ENCODE measurements around the gene TGFBR2.

The TGFBR2 gene

DNA sequence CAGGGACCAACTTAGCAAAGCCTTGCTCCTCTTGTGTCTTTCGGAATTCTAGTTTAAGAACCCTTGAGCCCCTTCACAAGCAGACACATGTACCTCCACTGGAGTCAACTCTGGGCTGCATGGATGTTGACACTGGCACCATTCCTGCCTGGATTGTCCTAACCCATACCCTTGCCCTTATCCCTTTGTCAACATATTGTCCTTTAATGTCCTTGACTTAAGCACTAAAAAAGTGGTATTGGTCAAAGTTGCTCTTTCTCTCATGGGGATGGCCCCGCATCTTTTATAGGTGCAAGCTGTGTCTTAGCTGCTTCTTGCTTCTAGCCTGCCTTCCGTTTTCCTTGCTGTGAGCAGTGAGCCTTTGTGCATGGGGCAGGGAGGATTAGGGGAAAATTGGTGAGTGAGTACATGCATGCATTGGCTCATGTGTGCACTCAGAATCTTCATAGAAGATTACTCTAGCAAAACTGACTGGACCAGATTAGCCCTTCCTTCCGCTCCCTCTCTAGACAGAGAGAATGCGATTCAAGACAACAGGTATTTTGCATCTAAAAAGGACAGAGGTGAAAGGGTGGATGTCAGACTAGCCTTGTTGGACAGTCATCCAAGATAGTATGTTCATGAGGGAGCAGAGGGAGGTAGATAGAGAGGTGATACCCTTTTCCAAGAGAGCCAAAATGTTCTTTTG is 42.4 kb downstream of the TGFBR2 start:
- DNase-seq (ENCODE audit: extremely low spot score, insufficient read length, low read depth): no peak
- no peak for FAIRE-seq

DNA sequence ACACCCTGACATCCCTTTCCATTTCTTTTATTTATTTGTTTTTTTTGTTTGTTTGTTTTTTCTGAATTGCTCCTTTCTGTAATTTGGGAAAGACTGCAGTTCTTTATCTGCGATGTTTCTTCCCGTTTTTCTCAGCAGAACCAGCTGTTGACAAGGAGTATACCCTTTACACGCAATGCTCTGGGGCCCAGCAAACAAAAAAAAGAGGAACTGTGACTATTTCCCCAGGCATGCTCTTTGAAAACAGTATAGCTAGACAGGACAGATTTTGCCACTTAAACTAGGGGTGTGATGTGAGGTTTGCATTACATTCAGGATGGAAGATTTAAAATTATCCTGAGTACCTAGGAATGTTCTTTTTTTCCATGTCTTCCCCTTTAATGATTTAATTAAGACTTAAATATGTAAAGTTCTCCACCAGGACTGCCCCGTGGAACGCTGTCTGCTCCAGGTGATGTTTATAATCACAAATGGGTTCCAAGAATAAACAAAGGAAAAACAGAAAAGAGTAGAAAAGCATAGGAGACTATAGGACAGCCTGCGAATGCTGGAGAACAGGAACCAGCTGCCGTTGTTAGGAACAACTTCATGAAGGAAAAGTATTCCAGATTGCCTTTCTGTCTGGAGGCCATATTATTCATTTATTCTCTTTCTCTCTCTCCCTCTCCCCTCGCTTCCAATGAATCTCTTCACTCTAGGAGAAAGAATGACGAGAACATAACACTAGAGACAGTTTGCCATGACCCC is 43.3 kb downstream of the TGFBR2 start:
- DNase-seq (ENCODE audit: extremely low spot score, insufficient read length, low read depth) (no peak), FAIRE-seq (peak; percentile 70)

DNA sequence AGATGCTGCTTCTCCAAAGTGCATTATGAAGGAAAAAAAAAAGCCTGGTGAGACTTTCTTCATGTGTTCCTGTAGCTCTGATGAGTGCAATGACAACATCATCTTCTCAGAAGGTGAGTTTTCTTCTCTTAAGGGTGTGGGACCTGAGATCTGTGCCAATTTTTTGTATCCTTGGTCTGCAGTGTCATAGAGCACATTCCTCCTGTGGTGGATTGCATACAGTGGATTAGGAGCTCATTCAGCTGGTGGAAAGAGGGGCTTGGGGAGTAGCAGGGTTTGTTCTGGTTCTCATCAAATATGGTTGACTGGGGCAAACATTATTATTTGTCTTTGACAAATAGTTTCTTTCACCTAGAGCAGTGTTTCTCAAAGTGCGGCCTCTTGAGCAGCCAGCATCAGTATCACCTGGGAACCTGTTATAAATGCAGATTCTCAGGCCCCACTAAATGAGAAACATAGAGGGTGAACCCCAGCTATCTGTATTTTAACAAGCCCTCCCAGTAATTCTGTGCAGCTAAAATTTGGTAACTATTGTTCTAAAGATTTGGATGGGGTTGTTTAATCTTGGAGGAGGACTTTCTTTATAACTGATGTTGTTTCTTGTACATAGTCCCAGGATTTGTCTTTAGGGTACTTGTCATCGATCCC is 44.1 kb downstream of the TGFBR2 start:
- DNase-seq (ENCODE audit: extremely low spot score, insufficient read length, low read depth) (no peak), FAIRE-seq (no peak)

DNA sequence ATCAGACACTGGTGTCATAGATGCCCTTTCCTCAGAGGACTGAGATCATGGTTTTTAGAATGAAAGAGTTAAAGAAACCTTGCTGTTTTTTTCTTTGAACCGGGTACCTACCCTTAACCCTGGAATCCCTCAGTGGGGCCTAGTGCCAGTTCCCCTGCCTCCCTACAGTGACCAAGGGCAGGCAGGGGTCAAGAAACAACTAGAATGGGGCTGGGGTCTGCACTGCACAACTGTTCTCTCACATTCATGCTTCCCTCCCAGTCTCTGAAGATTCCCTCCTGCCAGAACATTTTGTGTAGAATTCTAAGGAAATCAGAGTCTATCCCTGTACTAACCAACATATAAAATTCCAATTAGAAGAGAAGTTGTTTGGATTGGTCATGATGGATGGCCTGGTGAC is 47.9 kb downstream of the TGFBR2 start:
- no peak for DNase-seq (ENCODE audit: extremely low spot score, insufficient read length, low read depth)
- no peak for FAIRE-seq

DNA sequence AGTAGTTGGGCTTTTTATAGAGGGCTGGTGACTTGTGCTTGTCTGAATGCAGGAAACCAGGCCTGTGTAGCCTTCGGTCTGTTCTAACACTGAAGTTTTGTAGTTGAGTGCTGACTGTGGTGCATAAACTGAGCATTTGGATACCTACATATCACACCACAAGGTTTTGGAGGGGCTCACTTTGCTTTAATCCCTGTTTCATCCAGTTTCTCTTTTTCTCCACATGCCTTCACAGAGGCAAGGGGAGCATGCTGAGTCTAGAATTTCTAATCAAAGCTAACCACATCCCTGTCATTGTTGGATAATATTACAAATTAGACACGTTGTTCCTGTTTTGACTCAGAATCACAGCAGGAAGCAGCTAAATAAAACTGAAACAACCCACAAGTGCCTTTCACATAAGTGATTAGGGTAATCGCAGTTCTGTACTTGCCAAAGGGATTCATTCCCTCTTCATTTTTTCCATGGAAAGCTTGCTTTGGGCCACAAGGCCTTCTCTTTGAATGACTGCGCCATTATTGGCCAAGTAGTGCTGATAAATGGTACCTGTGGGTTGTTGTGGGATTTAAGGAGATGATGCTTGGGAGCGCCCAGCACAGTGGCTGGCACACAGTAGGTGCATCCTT is 48.9 kb downstream of the TGFBR2 start:
- no peak for DNase-seq (ENCODE audit: extremely low spot score, insufficient read length, low read depth)
- peak; percentile 77 for FAIRE-seq

DNA sequence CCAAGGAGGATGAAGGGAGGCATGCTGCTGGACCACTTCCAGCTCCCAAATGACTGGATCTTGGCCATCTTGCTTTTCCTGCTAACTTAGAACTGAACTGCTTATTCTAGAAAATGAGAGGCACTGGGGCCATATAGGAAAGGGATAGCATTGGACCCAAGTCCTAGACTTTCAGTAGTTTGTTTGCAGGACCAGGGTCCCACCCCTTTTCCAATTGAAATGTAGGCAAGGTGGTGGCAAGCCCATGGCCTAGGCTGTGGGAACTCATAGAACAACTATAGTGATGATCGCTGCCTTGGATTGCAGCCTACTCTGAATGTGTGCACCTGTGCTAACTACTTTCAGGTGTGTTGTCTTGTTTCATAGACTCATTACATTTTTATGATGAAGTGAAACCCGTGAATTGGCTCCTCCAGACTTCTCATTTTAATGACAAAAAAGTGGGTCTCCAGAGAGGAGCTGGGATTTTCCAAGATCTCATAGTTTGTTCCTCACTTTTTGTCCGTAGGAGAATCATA is 50.3 kb downstream of the TGFBR2 start:
- FAIRE-seq (no peak), DNase-seq (ENCODE audit: extremely low spot score, insufficient read length, low read depth) (no peak)

DNA sequence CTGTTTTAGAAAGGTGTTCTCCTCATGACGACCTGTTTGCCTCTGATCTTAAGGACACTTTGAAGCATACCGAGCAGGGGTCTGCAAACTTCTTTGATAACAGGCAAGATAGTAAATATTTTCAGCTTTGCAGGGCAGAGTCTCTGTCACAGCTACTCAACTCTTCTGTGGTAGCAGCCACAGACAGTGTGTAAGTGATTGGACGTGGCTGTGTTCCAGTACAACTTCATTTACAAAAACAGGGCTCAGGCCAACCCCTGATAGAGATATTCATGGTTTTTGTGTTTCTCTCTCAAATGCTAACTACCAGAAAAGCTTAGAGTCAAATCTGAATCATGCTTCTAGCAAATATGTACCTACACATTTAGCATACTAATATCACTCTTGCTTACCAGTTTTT is 51.5 kb downstream of the TGFBR2 start:
- DNase-seq (ENCODE audit: extremely low spot score, insufficient read length, low read depth) (no peak), FAIRE-seq (no peak)

DNA sequence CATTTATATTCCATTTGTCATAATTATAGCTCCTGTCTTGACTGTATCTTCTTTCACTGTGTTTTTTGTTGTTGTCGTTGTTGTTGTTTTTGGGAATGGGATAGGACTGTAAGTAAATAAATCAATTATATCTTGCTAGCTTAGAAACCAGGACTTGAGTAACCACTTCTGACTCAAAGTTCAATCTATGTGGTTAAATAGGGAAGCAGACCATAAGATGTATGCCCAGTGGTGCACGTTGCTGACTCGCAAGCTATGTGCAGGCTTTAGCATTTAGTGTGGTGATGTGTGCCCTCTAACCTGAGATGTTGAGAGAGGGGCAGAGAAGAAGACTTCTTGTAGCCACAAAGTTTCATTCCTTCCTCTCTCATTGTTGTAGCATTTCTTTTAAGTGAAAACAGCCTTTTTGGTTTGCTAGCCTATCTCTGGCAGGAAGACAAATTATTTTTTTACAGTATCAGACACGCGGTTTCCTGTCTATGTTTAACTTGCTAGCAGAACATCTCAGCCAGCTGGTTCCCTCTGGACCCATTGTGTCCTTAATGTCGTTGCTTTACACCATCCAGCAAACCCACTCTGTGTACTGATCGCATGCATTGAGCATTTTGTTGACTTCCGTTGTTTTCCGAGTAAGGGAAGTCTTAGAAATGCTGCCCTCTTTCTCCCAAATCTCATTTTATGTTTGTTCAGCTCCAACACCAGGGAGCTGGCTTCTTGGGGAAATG is 52.1 kb downstream of the TGFBR2 start:
- DNase-seq (ENCODE audit: extremely low spot score, insufficient read length, low read depth) (no peak), FAIRE-seq (peak; percentile 72)

DNA sequence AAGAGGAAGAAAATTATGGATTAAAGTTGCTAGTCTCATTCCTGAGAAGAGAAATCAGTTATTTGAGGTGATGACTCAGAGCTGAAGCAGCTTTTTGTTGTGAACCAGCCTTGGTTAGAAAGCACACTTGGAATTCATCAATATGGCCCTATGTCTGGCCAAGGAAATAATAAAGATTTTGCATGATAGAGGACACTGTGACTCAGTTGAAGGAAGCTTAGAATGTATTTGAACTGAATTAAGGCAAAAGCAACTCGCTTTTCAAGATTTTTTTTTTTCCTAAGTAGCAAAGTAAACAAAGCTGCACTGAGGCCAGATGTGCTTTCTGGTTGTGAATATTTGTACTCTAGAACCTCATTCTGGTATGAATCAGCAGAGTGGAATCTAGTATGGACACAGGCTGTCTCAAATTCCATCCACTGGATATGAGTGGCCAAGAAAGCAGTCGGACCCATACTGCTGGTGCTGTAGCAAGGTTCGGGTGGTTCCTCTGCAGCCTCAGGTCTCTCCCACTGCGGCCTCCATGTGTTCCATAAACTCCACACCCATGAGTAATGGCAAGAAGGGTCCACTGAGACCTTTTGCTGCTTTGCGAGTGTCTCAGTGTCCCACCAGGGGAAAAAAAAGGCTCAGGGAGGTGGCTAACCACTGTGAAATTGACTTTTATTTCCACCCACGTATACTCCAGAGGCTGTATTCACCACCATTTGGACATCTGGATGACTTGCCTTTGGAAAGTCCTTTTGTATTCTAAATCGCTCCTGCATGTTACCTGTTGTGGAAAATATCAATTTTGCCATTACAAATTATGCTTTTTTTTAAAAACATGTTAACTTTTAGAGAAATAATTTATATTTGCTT is 53.1 kb downstream of the TGFBR2 start:
- FAIRE-seq: no peak
- no peak for DNase-seq (ENCODE audit: extremely low spot score, insufficient read length, low read depth)

DNA sequence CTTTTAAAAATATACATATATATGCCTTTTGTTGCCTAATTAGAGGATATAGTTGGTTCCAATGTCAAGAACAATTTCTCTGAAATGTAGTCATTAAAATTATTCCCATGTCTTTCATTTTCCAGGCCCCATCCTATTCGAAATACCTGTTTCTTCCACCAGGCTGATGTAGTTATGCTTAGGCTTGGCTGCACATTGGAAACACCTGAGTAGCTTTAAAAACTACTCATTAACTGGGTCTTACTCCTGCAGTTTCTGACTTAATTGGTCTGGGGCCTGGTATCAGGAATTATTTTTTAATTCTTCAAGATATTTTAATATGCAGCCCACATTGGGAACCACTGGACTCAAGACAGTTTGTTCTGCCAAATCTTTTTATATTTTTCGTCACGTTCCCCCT is 53.7 kb downstream of the TGFBR2 start:
- no peak for DNase-seq (ENCODE audit: extremely low spot score, insufficient read length, low read depth)
- no peak for FAIRE-seq

DNA sequence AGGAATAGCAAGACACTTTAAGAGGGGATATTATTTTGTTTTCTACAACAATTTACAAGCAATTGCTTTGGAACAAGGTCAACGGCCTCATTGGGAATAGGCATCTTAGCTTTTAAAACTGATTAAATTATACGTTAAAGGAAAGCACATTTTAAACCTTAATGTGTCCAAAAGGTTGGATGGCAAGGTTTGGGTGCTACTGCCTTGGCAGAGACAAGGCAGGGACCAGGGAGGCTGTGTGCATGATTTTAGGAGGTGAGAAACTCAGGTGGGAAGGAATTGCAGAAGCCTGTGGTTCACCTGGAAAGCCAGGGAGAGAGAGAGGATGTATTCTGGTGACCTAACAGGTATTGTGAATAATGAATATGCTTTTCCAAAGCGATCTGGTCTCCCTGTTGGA is 54.3 kb downstream of the TGFBR2 start:
- DNase-seq (ENCODE audit: extremely low spot score, insufficient read length, low read depth) (no peak), FAIRE-seq (no peak)

DNA sequence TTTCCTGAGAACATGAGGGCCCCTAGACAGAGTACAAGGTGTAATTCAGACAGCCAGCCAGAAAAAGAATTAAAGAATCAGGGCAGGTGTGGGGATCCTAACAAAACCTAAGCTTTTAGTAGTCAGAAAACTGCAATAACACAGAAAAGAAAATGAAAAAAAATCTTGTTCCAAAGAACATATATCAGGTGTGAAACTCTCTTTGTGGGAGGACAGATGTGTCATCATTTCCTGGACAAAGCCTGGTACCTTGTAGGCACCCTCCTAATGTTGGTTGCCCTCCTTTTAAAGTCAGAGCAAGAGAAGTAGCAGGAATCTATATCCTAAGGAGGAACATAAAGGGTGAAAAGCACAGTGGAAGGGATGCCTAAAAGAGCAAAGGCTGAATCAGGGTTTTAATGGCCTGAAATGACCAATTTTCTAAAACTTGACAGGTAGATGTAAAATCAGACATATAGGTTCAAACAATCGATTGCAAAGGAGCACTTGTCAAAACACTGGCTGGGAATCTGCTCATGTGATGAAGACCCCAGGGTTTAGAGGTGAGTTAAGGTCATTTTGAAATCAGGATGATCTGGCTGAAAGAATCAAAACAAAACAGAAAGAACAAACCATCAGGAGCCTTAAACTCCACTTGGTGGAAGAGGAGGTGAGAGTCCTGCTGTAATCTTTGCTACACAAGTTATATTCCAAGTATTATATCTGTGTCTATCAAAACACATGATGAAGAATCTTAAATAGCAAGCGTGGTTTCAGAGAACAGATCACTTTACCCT is 54.9 kb downstream of the TGFBR2 start:
- DNase-seq (ENCODE audit: extremely low spot score, insufficient read length, low read depth): no peak
- FAIRE-seq: no peak

DNA sequence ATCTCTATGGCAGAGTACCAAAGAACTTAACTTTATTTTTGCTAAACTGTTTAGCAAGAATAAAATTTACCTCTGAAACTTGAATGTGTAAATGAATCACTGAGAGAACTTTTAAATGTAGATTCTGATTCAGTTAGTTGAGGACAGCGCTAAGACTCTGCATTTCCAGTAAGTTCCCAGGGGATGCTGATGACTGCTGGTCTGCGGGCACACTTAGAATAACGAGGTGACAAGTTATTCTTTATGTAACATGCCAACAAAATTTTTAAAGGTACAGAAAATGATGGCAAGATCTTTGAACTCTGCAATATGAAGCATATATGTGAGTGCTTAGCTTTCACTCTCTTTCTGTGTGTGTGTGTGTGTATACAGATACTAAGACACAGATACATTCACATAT is 56.4 kb downstream of the TGFBR2 start:
- FAIRE-seq (no peak), DNase-seq (ENCODE audit: extremely low spot score, insufficient read length, low read depth) (no peak)

DNA sequence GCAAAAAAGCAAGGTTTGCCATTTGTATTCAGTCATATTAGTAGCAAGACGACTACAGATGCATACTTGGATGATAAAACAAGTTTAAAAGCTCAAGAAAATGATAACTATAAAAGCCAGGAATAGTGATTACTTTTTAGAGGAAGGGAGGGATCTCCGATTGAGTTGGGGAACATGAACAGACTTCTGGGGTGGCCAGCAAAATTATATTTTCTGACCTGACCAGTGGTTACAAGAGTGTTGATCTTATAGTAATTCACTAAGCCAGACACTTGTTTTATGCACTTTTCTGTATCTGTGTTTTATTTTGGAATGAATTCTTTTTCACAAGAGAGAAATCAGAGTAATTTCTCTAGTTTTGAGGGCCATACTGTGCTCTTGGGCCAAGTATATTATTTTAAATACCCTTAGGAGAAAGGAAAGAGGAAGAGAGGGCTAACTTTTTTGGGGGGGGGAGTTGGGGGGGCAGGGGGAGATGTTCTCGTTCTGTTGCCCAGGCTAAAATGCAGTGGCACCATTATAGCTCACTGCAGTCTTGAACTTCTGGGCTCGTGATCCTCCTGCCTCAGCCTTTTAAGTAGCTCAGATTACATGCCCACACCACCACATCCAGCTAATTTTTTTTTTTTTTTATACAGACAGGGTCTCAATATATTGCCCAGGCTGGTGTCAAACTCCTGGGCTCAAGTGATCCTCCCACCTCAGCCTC is 57.3 kb downstream of the TGFBR2 start:
- FAIRE-seq (no peak), DNase-seq (ENCODE audit: extremely low spot score, insufficient read length, low read depth) (no peak)

DNA sequence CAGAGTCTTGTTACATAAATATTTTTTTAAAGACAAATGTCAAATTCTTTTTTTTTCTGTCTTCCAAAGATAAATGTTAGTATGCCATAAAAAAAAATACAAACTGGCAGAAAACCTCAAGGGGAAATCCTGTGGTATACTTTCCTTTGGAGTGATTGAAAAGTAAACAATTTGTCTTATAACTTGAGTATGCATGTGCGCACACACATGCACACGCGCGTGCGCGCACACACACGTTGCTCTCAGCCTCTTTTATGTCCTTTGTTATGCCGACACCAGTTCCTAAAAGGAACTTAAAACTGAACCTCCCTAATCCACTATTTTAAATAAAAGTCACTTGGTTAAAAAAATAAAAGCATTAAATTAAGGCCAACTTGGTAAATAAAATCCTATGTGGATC is 58.1 kb downstream of the TGFBR2 start:
- FAIRE-seq: no peak
- no peak for DNase-seq (ENCODE audit: extremely low spot score, insufficient read length, low read depth)

DNA sequence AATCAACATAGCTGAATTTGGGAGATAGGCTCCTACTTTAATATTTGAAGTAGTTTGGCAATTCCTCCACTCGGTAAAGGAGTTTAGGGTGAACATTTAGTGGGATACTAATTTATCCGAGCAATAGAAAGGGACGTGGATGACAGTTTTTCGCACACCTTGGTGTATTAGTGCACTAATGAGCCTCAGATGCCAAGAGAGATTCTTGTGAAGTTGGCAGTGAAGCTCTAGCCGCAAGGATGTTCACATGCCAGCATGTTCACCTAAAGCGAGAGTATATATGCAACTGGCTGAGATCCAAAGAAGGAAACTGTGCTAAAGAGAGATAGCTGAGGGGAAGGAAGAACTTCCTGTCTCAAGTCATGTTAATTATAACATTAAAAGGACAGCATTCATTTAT is 58.5 kb downstream of the TGFBR2 start:
- DNase-seq (ENCODE audit: extremely low spot score, insufficient read length, low read depth) (no peak), FAIRE-seq (no peak)

DNA sequence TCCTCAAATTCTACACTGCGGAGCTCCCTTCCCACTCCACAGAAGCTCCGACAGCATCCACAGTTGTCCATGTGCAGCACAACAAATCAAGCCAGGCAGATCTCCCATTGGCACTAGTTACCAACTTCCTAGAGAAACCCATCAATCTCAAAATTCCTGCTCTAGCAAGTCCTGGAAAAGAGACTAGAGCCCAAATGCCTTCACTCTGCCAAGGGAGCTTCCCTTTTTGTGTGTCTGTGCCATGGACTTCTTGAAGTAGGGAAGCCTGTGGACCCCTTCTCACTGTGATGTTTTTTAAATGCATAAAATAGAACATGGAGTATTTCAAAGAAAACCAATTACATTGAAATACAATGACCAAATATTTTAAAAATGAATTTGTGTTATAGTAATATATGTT is 59.1 kb downstream of the TGFBR2 start:
- FAIRE-seq (no peak), DNase-seq (ENCODE audit: extremely low spot score, insufficient read length, low read depth) (no peak)
